DND-41 (cell line): ENCODE results near the gene DOCK8.

Experiments used
- EZH2 ChIP-seq: IDR thresholded peaks from 3 replicates; pipeline ENCODE4 v1.6.1; 2012; ENCODE audit warnings: borderline replicate concordance, low read depth, mild to moderate bottlenecking, moderate library complexity, low read length, inconsistent platforms; ENCODE audit not compliant: severe bottlenecking
- TF ChIP-seq, protein P1 (sequence below): IDR thresholded peaks from 2 replicates; pipeline ENCODE4 v1.5.1; 2012; ENCODE audit warnings: borderline replicate concordance, low read length, moderate library complexity, mild to moderate bottlenecking; ENCODE audit not compliant: poor library complexity, severe bottlenecking; ENCODE audit errors: extremely low read depth

DNA sequence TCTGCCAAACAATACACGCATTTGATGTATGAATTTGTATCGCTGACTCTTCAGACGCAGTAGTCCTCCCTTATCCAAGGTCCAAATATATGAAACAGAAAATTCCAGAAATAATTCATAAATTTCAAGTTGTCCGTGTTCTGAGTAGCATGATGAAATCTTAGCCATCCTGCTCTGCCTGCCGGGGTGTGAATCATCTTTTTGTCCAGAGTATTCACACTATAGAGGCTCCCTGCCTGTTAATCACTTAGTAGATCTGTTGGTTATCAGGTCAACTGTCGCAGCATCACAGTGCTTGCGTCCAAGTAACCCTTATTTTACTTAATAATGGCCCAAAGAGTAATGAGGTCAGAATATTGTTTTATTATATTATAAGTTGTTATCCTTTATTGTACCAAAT, 268.1 kb downstream of the DOCK8 start:
- TF ChIP-seq, protein P1, sequence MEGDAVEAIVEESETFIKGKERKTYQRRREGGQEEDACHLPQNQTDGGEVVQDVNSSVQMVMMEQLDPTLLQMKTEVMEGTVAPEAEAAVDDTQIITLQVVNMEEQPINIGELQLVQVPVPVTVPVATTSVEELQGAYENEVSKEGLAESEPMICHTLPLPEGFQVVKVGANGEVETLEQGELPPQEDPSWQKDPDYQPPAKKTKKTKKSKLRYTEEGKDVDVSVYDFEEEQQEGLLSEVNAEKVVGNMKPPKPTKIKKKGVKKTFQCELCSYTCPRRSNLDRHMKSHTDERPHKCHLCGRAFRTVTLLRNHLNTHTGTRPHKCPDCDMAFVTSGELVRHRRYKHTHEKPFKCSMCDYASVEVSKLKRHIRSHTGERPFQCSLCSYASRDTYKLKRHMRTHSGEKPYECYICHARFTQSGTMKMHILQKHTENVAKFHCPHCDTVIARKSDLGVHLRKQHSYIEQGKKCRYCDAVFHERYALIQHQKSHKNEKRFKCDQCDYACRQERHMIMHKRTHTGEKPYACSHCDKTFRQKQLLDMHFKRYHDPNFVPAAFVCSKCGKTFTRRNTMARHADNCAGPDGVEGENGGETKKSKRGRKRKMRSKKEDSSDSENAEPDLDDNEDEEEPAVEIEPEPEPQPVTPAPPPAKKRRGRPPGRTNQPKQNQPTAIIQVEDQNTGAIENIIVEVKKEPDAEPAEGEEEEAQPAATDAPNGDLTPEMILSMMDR, result no peak
- TF ChIP-seq EZH2, result no peak
